ENCODE results near the gene ZG16B. TPM values are rescaled to one million over a fixed set of nuclear protein-coding genes. Genes with fewer than 3 reads are reported as not detected.

Gene ZG16B
- total RNA-seq, 4 donors from 2014 or later = 17.7 to 80.5 (median 23.4) TPM

- H3K36me3 ChIP-seq = no peaks in the 10 kb centered on the region
- H3K27ac ChIP-seq = no peak overlapping the region
- H3K4me3 ChIP-seq = no peak overlapping the region
- H3K4me1 ChIP-seq = peaks cover 8% of the 10 kb centered on the region
- no peak for DNase-seq (ENCODE audit: low spot score in 2 of 2)
- no peaks in the 10 kb centered on the region for H3K9me3 ChIP-seq
- WGBS = 56% methylated on average over 21 of the region's 21 CpGs
- no peaks in the 10 kb centered on the region for H3K27me3 ChIP-seq
- TF ChIP-seq, protein P1, sequence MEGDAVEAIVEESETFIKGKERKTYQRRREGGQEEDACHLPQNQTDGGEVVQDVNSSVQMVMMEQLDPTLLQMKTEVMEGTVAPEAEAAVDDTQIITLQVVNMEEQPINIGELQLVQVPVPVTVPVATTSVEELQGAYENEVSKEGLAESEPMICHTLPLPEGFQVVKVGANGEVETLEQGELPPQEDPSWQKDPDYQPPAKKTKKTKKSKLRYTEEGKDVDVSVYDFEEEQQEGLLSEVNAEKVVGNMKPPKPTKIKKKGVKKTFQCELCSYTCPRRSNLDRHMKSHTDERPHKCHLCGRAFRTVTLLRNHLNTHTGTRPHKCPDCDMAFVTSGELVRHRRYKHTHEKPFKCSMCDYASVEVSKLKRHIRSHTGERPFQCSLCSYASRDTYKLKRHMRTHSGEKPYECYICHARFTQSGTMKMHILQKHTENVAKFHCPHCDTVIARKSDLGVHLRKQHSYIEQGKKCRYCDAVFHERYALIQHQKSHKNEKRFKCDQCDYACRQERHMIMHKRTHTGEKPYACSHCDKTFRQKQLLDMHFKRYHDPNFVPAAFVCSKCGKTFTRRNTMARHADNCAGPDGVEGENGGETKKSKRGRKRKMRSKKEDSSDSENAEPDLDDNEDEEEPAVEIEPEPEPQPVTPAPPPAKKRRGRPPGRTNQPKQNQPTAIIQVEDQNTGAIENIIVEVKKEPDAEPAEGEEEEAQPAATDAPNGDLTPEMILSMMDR (IDR thresholded peaks at IDR 0.05) = no peak
- TF ChIP-seq POLR2AphosphoS5 (IDR thresholded peaks at IDR 0.05) = no peak
- TF ChIP-seq EP300 (IDR thresholded peaks at IDR 0.05) = no peak
- TF ChIP-seq POLR2A (IDR thresholded peaks at IDR 0.05) = no peak
These were observed 44.2 kb downstream of the ZG16B start for GRCh38 chr16:2874032-2874911.

DNA sequence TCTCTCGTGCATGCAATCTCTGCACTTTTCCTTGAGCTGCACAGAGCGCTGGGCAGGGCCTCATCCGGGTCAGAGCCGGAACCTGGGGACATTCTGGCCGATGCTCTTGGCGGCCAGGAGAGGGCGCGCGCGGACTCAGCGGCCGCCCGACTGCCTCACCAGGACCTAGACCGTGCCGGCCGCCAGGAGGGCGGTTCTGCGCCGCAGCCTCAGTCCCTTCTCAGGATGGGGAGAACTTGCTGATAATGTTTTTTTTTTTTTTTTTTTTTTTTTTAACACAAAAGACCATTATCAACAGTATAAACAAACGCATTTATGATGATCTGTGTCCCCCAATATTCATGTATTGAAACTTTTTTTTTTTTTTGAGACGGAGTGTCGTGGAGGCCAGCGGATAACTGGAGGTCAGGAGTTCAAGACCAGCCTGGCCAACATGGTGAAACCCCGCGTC is 44.8 kb downstream of the ZG16B start:
- DNase-seq (ENCODE audit: low spot score in 2 of 2) = peak; percentile 79 to 87
- Histone ChIP-seq H3K36me3 (no peaks in the 10 kb centered on the region), H3K9me3 (no peaks in the 10 kb centered on the region), H3K27ac (no peak overlapping the region), H3K27me3 (no peaks in the 10 kb centered on the region), H3K4me3 (no peak overlapping the region), H3K4me1 (peaks cover 8% of the 10 kb centered on the region)
- no peak for TF ChIP-seq POLR2A (IDR thresholded peaks at IDR 0.05)
- TF ChIP-seq, protein P1 (IDR thresholded peaks at IDR 0.05) = peak; percentile 94 to 97
- 15% methylated on average over 25 of the region's 25 CpGs for WGBS

- no peak overlapping the region for H3K27ac ChIP-seq
- TF ChIP-seq EP300 (IDR thresholded peaks at IDR 0.05) = no peak
- TF ChIP-seq, protein P1 (IDR thresholded peaks at IDR 0.05) = no peak
- no peak for TF ChIP-seq POLR2AphosphoS5 (IDR thresholded peaks at IDR 0.05)
- TF ChIP-seq POLR2A (IDR thresholded peaks at IDR 0.05) = no peak
- no peaks in the 10 kb centered on the region for H3K36me3 ChIP-seq
- H3K4me3 ChIP-seq = no peak overlapping the region
- H3K27me3 ChIP-seq = no peaks in the 10 kb centered on the region
- peaks cover 16% of the 10 kb centered on the region for H3K4me1 ChIP-seq
- 87% methylated on average over 6 of the region's 6 CpGs for WGBS
- no peak for DNase-seq (ENCODE audit: low spot score in 2 of 2)
- H3K9me3 ChIP-seq = no peaks in the 10 kb centered on the region
These were observed 49.9 kb downstream of the ZG16B start for GRCh38 chr16:2879854-2880508.

Other genes starting within 250 kb of the ZG16B start
- gene KCTD5, start 147.8 kb upstream of the ZG16B start, total RNA-seq = 10 to 100 TPM; 46.3 to 84.4 (median 53.0) TPM
- gene PRSS27, start 110.1 kb upstream of the ZG16B start, total RNA-seq = 1 to 10 TPM; 1.6 to 9.5 (median 5.6) TPM
- 1,000 to 10,000 TPM in 1 of 4 donors, 100 to 1,000 TPM in 3; 484 to 1,595 (median 654) TPM for gene SRRM2, start 77.7 kb upstream of the ZG16B start, total RNA-seq
- 100 to 1,000 TPM; 174 to 249 (median 213) TPM for gene ELOB, start 53.0 kb upstream of the ZG16B start, total RNA-seq
- not detected for gene PRSS33, start 42.7 kb upstream of the ZG16B start, total RNA-seq
- not detected for gene PRSS41, start 31.8 kb upstream of the ZG16B start, total RNA-seq
- gene PRSS21, start 13.1 kb upstream of the ZG16B start, total RNA-seq = 1 to 10 TPM in 2 of 4 donors, under 1 TPM in 1, not detected in 1; 0.87 to 7.6 (median 1.3) TPM
- gene PRSS22, start 27.9 kb downstream of the ZG16B start, total RNA-seq = 1 to 10 TPM; 1.7 to 8.7 (median 6.7) TPM
- gene FLYWCH2, start 52.9 kb downstream of the ZG16B start, total RNA-seq = 10 to 100 TPM; 31.5 to 42.1 (median 34.7) TPM
- 10 to 100 TPM; 32.7 to 81.8 (median 52.1) TPM for gene FLYWCH1, start 81.6 kb downstream of the ZG16B start, total RNA-seq
- gene KREMEN2, start 134.0 kb downstream of the ZG16B start, total RNA-seq = 1 to 10 TPM; 1.0 to 4.2 (median 3.9) TPM
- 10 to 100 TPM in 3 of 4 donors, 1 to 10 TPM in 1; 4.7 to 19.2 (median 14.1) TPM for gene PAQR4, start 139.0 kb downstream of the ZG16B start, total RNA-seq
- 1 to 10 TPM; 1.9 to 6.4 (median 4.7) TPM for gene PKMYT1, start 150.1 kb downstream of the ZG16B start, total RNA-seq
- gene CLDN9, start 182.6 kb downstream of the ZG16B start, total RNA-seq = not detected
- not detected for gene CLDN6, start 187.9 kb downstream of the ZG16B start, total RNA-seq
- gene TNFRSF12A, start 190.1 kb downstream of the ZG16B start, total RNA-seq = 10 to 100 TPM in 3 of 4 donors, 1 to 10 TPM in 1; 2.3 to 59.6 (median 30.5) TPM
- 10 to 100 TPM; 32.6 to 65.4 (median 51.5) TPM for gene HCFC1R1, start 193.6 kb downstream of the ZG16B start, total RNA-seq
- 10 to 100 TPM; 15.8 to 27.0 (median 24.9) TPM for gene THOC6, start 193.7 kb downstream of the ZG16B start, total RNA-seq
- 10 to 100 TPM; 58.4 to 77.6 (median 69.3) TPM for gene BICDL2, start 206.6 kb downstream of the ZG16B start, total RNA-seq
- under 1 TPM in 3 of 4 donors, not detected in 1; 0.51 to 0.87 (median 0.83) TPM for gene MMP25, start 216.3 kb downstream of the ZG16B start, total RNA-seq
- 10 to 100 TPM in 1 of 4 donors, 1 to 10 TPM in 3; 2.6 to 11.9 (median 6.1) TPM for gene IL32, start 235.3 kb downstream of the ZG16B start, total RNA-seq